ENCODE data around the gene CRHR1. TPM values are rescaled to one million over a fixed set of nuclear protein-coding genes. Genes with fewer than 3 reads are reported as not detected.

The CRHR1 gene
- total RNA-seq, 6 experiments from 2014 or later, result not detected

GRCh38 chr17:45786349-45786748 is 2.2 kb downstream of the CRHR1 start:
- H3K4me3 ChIP-seq, result no peak overlapping the region
- ATAC-seq (no peak), DNase-seq (no peak)
- WGBS (ENCODE audit: insufficient coverage, low coverage, low lambda C conversion rate, missing lambda C conversion rate), result 68% methylated on average over 3 of the region's 3 CpGs
- H3K27me3 ChIP-seq, result peaks cover 0 to 18% of the 10 kb centered on the region in 2 donors
- no peaks in the 10 kb centered on the region for H3K36me3 ChIP-seq
- no peak overlapping the region for H3K27ac ChIP-seq
- no peaks in the 10 kb centered on the region for H3K9me3 ChIP-seq
- TF ChIP-seq CTCF (IDR thresholded peaks at IDR 0.05) (no peak), POLR2A (IDR thresholded peaks at IDR 0.05) (no peak)
- H3K4me1 ChIP-seq, result peaks cover 0 to 20% (median 4%) of the 10 kb centered on the region in 4 donors
- intact Hi-C loops (cut with DNase I), result no loop called here

- Histone ChIP-seq H3K4me1 (peaks cover 0 to 20% (median 4%) of the 10 kb centered on the region in 4 donors), H3K9me3 (no peaks in the 10 kb centered on the region), H3K4me3 (no peak overlapping the region), H3K36me3 (no peaks in the 10 kb centered on the region), H3K27me3 (peaks cover 0 to 18% of the 10 kb centered on the region in 2 donors), H3K27ac (no peak overlapping the region)
- intact Hi-C loops (cut with DNase I), result no loop called here
- WGBS (ENCODE audit: insufficient coverage, low coverage, low lambda C conversion rate, missing lambda C conversion rate), result 56% methylated on average over 2 of the region's 3 CpGs
- TF ChIP-seq CTCF (IDR thresholded peaks at IDR 0.05) (no peak), POLR2A (IDR thresholded peaks at IDR 0.05) (no peak)
- no peak for ATAC-seq
- no peak for DNase-seq
Measured at GRCh38 chr17:45787044-45787443, 2.9 kb downstream of the CRHR1 start.

GRCh38 chr17:45787656-45788055 is 3.5 kb downstream of the CRHR1 start:
- Histone ChIP-seq H3K4me3 (no peak overlapping the region), H3K9me3 (no peaks in the 10 kb centered on the region), H3K36me3 (no peaks in the 10 kb centered on the region), H3K4me1 (peaks cover 0 to 20% (median 4%) of the 10 kb centered on the region in 4 donors), H3K27ac (no peak overlapping the region), H3K27me3 (peaks cover 0 to 15% of the 10 kb centered on the region in 2 donors)
- WGBS (ENCODE audit: insufficient coverage, low coverage, low lambda C conversion rate, missing lambda C conversion rate), result 51% methylated on average over 11 of the region's 11 CpGs
- intact Hi-C loops (cut with DNase I), result no loop called here
- ATAC-seq, result no peak
- no peak for DNase-seq
- TF ChIP-seq POLR2A (IDR thresholded peaks at IDR 0.05), result no peak
- TF ChIP-seq CTCF (IDR thresholded peaks at IDR 0.05), result no peak

GRCh38 chr17:45788057-45788456 is 3.9 kb downstream of the CRHR1 start:
- Histone ChIP-seq H3K27me3 (peaks cover 0 to 11% of the 10 kb centered on the region in 2 donors), H3K4me3 (no peak overlapping the region), H3K27ac (no peak overlapping the region), H3K36me3 (no peaks in the 10 kb centered on the region), H3K4me1 (peaks cover 0 to 20% (median 4%) of the 10 kb centered on the region in 4 donors), H3K9me3 (no peaks in the 10 kb centered on the region)
- 0% methylated on average over 1 of the region's 3 CpGs for WGBS (ENCODE audit: insufficient coverage, low coverage, low lambda C conversion rate, missing lambda C conversion rate)
- no peak for DNase-seq
- no peak for ATAC-seq
- TF ChIP-seq CTCF (IDR thresholded peaks at IDR 0.05) (no peak), POLR2A (IDR thresholded peaks at IDR 0.05) (no peak)
- intact Hi-C loops (cut with DNase I), result no loop called here

GRCh38 chr17:45789874-45790273 is 5.8 kb downstream of the CRHR1 start:
- no peaks in the 10 kb centered on the region for H3K27me3 ChIP-seq
- WGBS (ENCODE audit: insufficient coverage, low coverage, low lambda C conversion rate, missing lambda C conversion rate), result 46% methylated on average over 3 of the region's 3 CpGs

More at GRCh38 chr17:45789874-45790273, 5.8 kb downstream of the CRHR1 start:
- TF ChIP-seq CTCF (IDR thresholded peaks at IDR 0.05) (no peak), POLR2A (IDR thresholded peaks at IDR 0.05) (no peak)
- Histone ChIP-seq H3K36me3 (no peaks in the 10 kb centered on the region), H3K27ac (no peak overlapping the region), H3K4me3 (no peak overlapping the region), H3K4me1 (peaks cover 0 to 6% (median 0%) of the 10 kb centered on the region in 4 donors), H3K9me3 (no peaks in the 10 kb centered on the region)
- DNase-seq (no peak), ATAC-seq (no peak)
- intact Hi-C loops (cut with DNase I), result no loop called here

Measured in right lobe of liver (tissue), 6 donors.